K562 (cell line): Measurements from ENCODE around the gene EPHB1. TPM values are rescaled to one million over a fixed set of nuclear protein-coding genes. Genes with fewer than 3 reads are reported as not detected.

Source experiments
- ATAC-seq: fragments of 200-7000 bp; cut with Tn5 transposase; 3 replicates; pipeline ENCODE4 v1.9.1; 2020; ENCODE audit warnings: moderate library complexity
- BruUV-seq: library from RNA; stranded (reverse); fragments of 400-500 nt; replicated peaks from 2 replicates; lab custom pipeline; 2021; lab: Mats Ljungman, UMichigan
- CTCF ChIA-PET: fragments of 300-600 bp; formaldehyde crosslinking; extraction: SDS; loops from one replicate; lab custom pipeline; 2021; ENCODE audit warnings: low intra/inter-chr PET ratio; lab: Yijun Ruan, JAX
- POLR2A ChIA-PET: fragments of 300-600, 350-650 bp; sonication (Branson Sonifier 250); formaldehyde crosslinking; extraction: SDS; loops from one replicate; lab custom pipeline; 2021; ENCODE audit warnings: antibody characterized with exemption, inconsistent platforms; lab: Yijun Ruan, JAX
- DNase-seq, 4 experiments: peaks; one replicate each; pipeline versions ENCODE4 v3.0.0 to v3.0.0-alpha.2; 2011 to 2018; ENCODE audit warnings: low spot score in 3 of 4, mixed read lengths in 3 of 4; ENCODE audit errors: extremely low read depth in 1 of 4
- FAIRE-seq: peaks from 2 replicates; lab custom pipeline; 2011; peaks lifted over from hg19 to GRCh38; lab: Jason Lieb, UNC
- H2AFZ ChIP-seq: 2 replicates; pipeline ENCODE4 v1.6.0; 2011; ENCODE audit warnings: low read depth, low read length, control low read depth, inconsistent platforms
- H3K27ac ChIP-seq: fragments of 200-600 bp; 3 replicates; pipeline ENCODE4 v1.8.0; 2011; ENCODE audit warnings: low read depth, mild to moderate bottlenecking, control low read depth, inconsistent platforms, low read length, moderate library complexity, mixed read lengths; ENCODE audit errors: extremely low read depth
- H3K27me3 ChIP-seq, 2 experiments: fragments of 300-600 bp in 1 of 2; 2 replicates in 1 of 2; 3 replicates in 1 of 2; pipeline versions ENCODE4 v1.6.0 to v1.8.0; 2011; ENCODE audit warnings: inconsistent platforms in 2 of 2, low read length in 2 of 2, mild to moderate bottlenecking in 1 of 2, mixed read lengths in 1 of 2, moderate library complexity in 1 of 2; ENCODE audit not compliant: control insufficient read depth in 2 of 2, insufficient read depth in 2 of 2
- H3K36me3 ChIP-seq: fragments of 300-600 bp; 3 replicates; pipeline ENCODE4 v1.8.0; 2011; ENCODE audit warnings: mild to moderate bottlenecking, low read length, inconsistent platforms; ENCODE audit not compliant: control insufficient read depth, insufficient read depth
- H3K4me1 ChIP-seq, 2 experiments: fragments of 200-600 bp in 1 of 2; replicated peaks in 1 of 2; 2 replicates in 1 of 2; 3 replicates in 1 of 2; pipeline versions ENCODE4 v1.5.1 to v1.8.0; 2011; ENCODE audit warnings: inconsistent platforms in 2 of 2, low read length in 2 of 2, mild to moderate bottlenecking in 1 of 2, mixed read lengths in 1 of 2, moderate library complexity in 1 of 2; ENCODE audit not compliant: control insufficient read depth in 2 of 2, insufficient read depth in 2 of 2
- H3K4me2 ChIP-seq: 2 replicates; pipeline ENCODE4 v1.6.1; 2011; ENCODE audit warnings: low read length, control low read depth, inconsistent platforms, mixed read lengths; ENCODE audit not compliant: insufficient read depth
- H3K4me3 ChIP-seq: fragments of 200-600 bp; sonication (generic), shearing (Covaris generic); 2 replicates; pipeline ENCODE4 v1.5.1; 2016; ENCODE audit warnings: control low read depth, inconsistent platforms
- H3K79me2 ChIP-seq: fragments of 200-600 bp; 3 replicates; pipeline ENCODE4 v1.8.0; 2011; ENCODE audit warnings: low read length, inconsistent platforms; ENCODE audit not compliant: control insufficient read depth, insufficient read depth
- H3K9ac ChIP-seq, 2 experiments: 2 replicates each; pipeline versions ENCODE4 v1.6.0 to v1.6.1; 2011; ENCODE audit warnings: low read depth in 2 of 2, low read length in 2 of 2, control low read depth in 1 of 2, inconsistent platforms in 1 of 2, mild to moderate bottlenecking in 1 of 2, mixed read lengths in 1 of 2; ENCODE audit not compliant: insufficient read depth in 1 of 2
- H3K9me1 ChIP-seq: one replicate; pipeline ENCODE4 v1.6.0; 2011; ENCODE audit warnings: inconsistent platforms, mild to moderate bottlenecking, low read length, moderate library complexity; ENCODE audit not compliant: control insufficient read depth, insufficient read depth
- H3K9me3 ChIP-seq: replicated peaks from 2 replicates; pipeline ENCODE4 v1.5.1; 2011; ENCODE audit warnings: low read depth, low read length, inconsistent platforms; ENCODE audit not compliant: control insufficient read depth, insufficient read depth
- H4K20me1 ChIP-seq: replicated peaks from 2 replicates; pipeline ENCODE4 v1.6.1; 2011; ENCODE audit warnings: low read length, inconsistent platforms, mixed read lengths; ENCODE audit not compliant: control insufficient read depth, insufficient read depth
- CBFB ChIP-seq: sonication (generic); formaldehyde crosslinking; IDR thresholded peaks from 2 replicates; pipeline ENCODE4 v1.4.0; 2020; ENCODE audit warnings: mild to moderate bottlenecking, missing genetic modification reagents
- CBX3 ChIP-seq, 2 experiments: IDR thresholded peaks; 1 replicate in 1 of 2; 2 replicates in 1 of 2; pipeline ENCODE4 v1.6.1; 2012; ENCODE audit warnings: inconsistent platforms in 2 of 2, low read length in 2 of 2, borderline replicate concordance in 1 of 2, control low read depth in 1 of 2
- CSDE1 ChIP-seq, 2 experiments: fragments of 450-650 bp; IDR thresholded peaks; 2 replicates each; pipeline ENCODE4 v1.6.1; 2016; ENCODE audit warnings: mild to moderate bottlenecking in 1 of 2
- DACH1 ChIP-seq: fragments of 450-650 bp; IDR thresholded peaks from 2 replicates; pipeline ENCODE4 v1.6.1; 2018; ENCODE audit not compliant: partially characterized antibody
- HDAC8 ChIP-seq: fragments of 450-650 bp; IDR thresholded peaks from 2 replicates; pipeline ENCODE4 v1.6.1; 2016; ENCODE audit warnings: mild to moderate bottlenecking, missing genetic modification characterization, moderate library complexity, missing compliant biosample characterization
- NR2C1 ChIP-seq, 2 experiments: fragments of 450-650 bp; IDR thresholded peaks; 2 replicates each; pipeline ENCODE4 v1.6.1; 2017; ENCODE audit warnings: mild to moderate bottlenecking in 2 of 2, antibody characterized with exemption in 1 of 2, inconsistent platforms in 1 of 2, missing compliant biosample characterization in 1 of 2, missing genetic modification characterization in 1 of 2
- RAD51 ChIP-seq: fragments of 450-650 bp; IDR thresholded peaks from 2 replicates; pipeline ENCODE4 v1.7.1; 2016; ENCODE audit warnings: low read depth, mild to moderate bottlenecking, borderline replicate concordance
- RBM14 ChIP-seq: fragments of 200-400 bp; formaldehyde crosslinking; IDR thresholded peaks from 2 replicates; pipeline ENCODE4 v1.6.1; 2018; ENCODE audit warnings: low read depth, mild to moderate bottlenecking, low read length, moderate library complexity, borderline replicate concordance; ENCODE audit not compliant: insufficient read depth
- ZEB2 ChIP-seq: fragments of 450-650 bp; IDR thresholded peaks from 2 replicates; pipeline ENCODE4 v1.6.1; 2016
- WGBS: fragments of 100-300 bp; shearing (Covaris generic); methylation state at CpG from one replicate; pipeline ENCODE4 v1.1.6; 2016; ENCODE audit warnings: low coverage, mixed read lengths; ENCODE audit not compliant: insufficient coverage; ENCODE audit errors: missing lambda C conversion rate; 5-methylcytosine and 5-hydroxymethylcytosine counted together
- in situ Hi-C: fragments of 300-500 bp; cut with MboI; formaldehyde crosslinking; loops from 4 replicates; pipeline ENCODE4 v1.15.0; 2018; ENCODE audit warnings: inconsistent platforms, mixed read lengths
- intact Hi-C: fragments of 100-400 bp; cut with micrococcal nuclease; formaldehyde crosslinking; loops from 2 replicates; pipeline ENCODE4 v1.14.2; 2022
- polyA plus RNA-seq, 8 experiments: library from polyadenylated mRNA; depleted of rRNA in 4 of 8; stranded (reverse) in 5 of 8; unstranded in 3 of 8; fragments of >200 nt; fragmentation: Nextera tagmentation in 2 of 8; fragmentation: Illumina TruSeq in 1 of 8; extraction: Ambion mirVana in 2 of 8; extraction: Trizol in 1 of 8; gene quantifications; 2 replicates each; pipeline versions ENCODE4 v1.2.1 to v1.2.3, GENCODE V29; 2011 to 2014; ENCODE audit warnings: inconsistent platforms in 1 of 8, missing spikeins in 1 of 8
- total RNA-seq, 7 experiments: library from RNA; depleted of rRNA in 6 of 7; stranded (reverse); fragments of >200 nt in 6 of 7; fragmentation: Illumina TruSeq in 2 of 7; extraction: Trizol in 2 of 7; gene quantifications; 2 replicates each; pipeline versions ENCODE4 v1.2.1 to v1.2.3, GENCODE V29; 2011 to 2021; ENCODE audit warnings: low replicate concordance in 1 of 7
- TF ChIP-seq, protein P1 (sequence below): fragments of 450-650 bp; IDR thresholded peaks from 2 replicates; pipeline ENCODE4 v1.6.1; 2017; ENCODE audit warnings: mild to moderate bottlenecking, moderate library complexity

EPHB1 gene
- total and polyA plus RNA-seq, 9 of the 15 experiments (the other 6 are each of a cell fraction or from before 2014, with no cell fraction given), result 0.29 TPM; not detected in 8

DNA sequence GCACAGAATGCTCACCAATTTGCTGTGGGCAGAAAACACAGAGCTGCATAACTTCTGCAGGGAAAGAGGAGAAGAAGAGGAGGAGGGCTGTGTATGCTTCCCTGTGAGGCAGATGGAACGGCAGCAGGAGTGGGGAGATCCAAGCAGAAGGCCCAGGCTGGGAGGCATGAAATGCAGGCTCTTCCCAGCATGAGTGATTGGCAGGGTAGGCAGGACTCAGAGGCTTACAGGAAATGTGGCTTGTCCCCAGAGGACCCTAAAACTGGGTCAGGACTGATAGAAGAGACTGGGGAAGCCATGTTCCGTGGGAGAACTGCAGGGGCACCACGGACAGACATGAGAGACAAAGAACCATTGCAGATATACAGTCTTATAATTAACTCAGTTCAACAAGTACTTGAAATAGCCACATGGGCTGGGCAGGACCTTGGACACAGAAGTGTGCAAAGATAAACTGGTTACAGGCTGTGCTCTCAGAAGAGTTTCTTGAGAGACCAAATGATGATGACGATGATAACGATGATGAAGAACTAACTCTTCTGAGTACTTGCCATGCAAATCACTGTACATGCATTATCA lies 286.9 kb downstream of the EPHB1 start (continued):
- TF ChIP-seq RAD51 (no peak), ZEB2 (no peak)

DNA sequence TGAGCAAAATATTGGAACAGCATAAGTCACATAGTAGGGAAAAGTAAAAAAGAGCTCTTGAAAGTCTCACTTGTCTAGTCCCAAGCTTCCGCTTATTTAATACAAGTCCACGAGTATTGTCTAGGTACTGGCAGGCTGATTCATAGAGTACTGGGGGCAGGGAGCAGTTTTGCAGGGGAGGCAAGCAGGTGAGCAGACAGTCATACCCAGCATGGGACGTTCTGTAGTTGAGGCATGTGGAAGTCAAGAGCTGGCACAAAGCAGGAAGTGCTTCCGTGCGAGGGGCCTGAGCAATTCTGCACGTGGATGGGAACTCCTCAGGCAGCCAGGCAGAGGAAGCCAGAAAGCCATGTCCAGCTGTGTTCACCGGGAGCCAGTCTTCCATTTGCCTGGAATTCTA lies 287.6 kb downstream of the EPHB1 start:
- Histone ChIP-seq H3K27ac (no peak overlapping the region), H3K36me3 (no peaks in the 10 kb centered on the region), H3K9ac (no peak overlapping the region), H4K20me1 (no peaks in the 10 kb centered on the region), H3K27me3 (no peaks in the 10 kb centered on the region), H3K4me3 (no peak overlapping the region), H3K4me2 (no peak overlapping the region), H3K4me1 (no peaks in the 10 kb centered on the region), H3K9me1 (no peaks in the 10 kb centered on the region), H2AFZ (no peak overlapping the region), H3K9me3 (no peaks in the 10 kb centered on the region), H3K79me2 (no peaks in the 10 kb centered on the region)
- CTCF ChIA-PET, result no interaction called here
- intact Hi-C loops, result loop anchor here (10.0 kb wide), 1 partner anchor 478 kb away; no protein-coding TSS in a partner anchor
- DNase-seq (no peak), ATAC-seq (no peak), FAIRE-seq (no peak)
- 0% methylated on average over 7 of the region's 7 CpGs for WGBS
- POLR2A ChIA-PET, result interaction anchor here (0.6 to 0.7 kb wide), 2 partner anchors 43 to 89 kb away, joined by 3 read pairs; no protein-coding TSS in a partner anchor
- BruUV-seq, result no TSS peak
- in situ Hi-C loops, result no loop called here
- TF ChIP-seq NR2C1 (IDR thresholded peaks at IDR 0.05) (no peak), NR2C1 (tag; IDR thresholded peaks at IDR 0.05) (no peak), CBFB (CRISPR knock-in tag) (no peak), RBM14 (no peak), CBX3 (IDR thresholded peaks at IDR 0.05; ENCODE audit: borderline replicate concordance in 1 of 2, low read length in 2 of 2) (no peak), HDAC8 (tag) (no peak), CSDE1 (IDR thresholded peaks at IDR 0.05) (no peak), DACH1 (no peak)
- TF ChIP-seq, protein P1, sequence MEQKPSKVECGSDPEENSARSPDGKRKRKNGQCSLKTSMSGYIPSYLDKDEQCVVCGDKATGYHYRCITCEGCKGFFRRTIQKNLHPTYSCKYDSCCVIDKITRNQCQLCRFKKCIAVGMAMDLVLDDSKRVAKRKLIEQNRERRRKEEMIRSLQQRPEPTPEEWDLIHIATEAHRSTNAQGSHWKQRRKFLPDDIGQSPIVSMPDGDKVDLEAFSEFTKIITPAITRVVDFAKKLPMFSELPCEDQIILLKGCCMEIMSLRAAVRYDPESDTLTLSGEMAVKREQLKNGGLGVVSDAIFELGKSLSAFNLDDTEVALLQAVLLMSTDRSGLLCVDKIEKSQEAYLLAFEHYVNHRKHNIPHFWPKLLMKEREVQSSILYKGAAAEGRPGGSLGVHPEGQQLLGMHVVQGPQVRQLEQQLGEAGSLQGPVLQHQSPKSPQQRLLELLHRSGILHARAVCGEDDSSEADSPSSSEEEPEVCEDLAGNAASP, result no peak
